Measurements from ENCODE around the gene C2CD4B.

C2CD4B gene

DNA sequence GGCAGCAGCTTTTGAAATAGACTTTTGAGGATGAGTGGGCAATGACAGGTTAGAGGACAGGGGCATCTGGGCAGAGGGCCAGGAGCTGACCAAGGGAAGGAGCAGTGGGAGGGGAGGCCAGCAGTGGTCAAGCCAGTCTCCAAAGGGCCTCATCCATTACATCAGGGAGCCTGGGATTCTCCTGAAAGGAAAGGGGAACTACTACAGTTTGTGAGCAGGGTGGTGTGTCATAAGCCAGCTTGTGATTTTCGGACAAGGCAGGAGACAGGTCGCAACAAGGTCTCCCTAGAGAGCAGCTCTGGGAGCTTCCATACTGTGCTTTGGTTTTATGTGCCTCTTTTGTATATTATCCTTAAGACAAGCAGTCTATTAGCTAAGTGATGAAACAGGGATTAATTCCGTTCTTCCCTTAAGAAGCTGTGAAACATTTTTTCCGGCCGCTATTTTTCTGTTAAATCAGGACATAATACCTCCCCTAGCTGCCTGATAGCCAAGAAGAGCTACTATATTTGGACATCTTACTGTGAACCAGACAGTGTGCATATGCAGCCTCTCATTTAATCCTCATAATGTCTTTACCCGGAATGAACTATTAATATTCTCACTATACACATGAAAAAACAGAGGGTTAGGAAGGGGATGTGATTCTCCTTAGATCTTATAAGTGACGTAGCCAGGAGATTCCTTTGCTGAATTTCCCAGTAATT is 46.4 kb downstream of the C2CD4B start:
- peak; percentile 40 to 51 for DNase-seq

DNA sequence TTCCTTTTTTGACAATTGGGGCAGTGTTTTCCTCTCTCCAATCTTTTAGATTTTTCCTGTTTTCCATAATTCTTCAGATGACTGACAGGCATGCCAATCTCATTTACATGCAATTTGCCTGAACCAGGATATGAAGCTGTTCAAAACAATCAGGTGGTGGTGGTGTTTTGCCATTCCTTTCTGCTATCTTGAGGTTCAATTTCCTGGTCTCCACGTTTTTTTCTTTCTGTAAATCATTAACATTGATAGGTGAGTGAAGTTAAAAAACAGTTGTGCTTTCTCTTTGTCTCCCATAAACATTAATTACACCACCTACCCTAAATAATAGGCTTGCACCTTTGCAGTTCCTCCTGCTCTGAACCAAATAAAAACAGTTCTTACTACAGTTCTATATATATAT is 49.2 kb downstream of the C2CD4B start:
- no peak for DNase-seq

All from inflammatory macrophage (primary cell).